Esophagus muscularis mucosa (tissue), 3 donors: ENCODE data around the gene UBE2B.

ENCODE experiments used
- POLR2A ChIP-seq: fragments of 450-650 bp; IDR thresholded peaks from one replicate; pipeline ENCODE4 v1.6.1; 2017; ENCODE audit warnings: antibody characterized with exemption, moderate library complexity, mild to moderate bottlenecking, low read depth
- TF ChIP-seq, protein P1 (sequence below), 3 experiments: fragments of 200-600 bp in 2 of 3; fragments of 450-650 bp in 1 of 3; sonication (generic) in 2 of 3; IDR thresholded peaks; one replicate each; pipeline ENCODE4 v1.5.1; 2017 to 2019; ENCODE audit warnings: antibody characterized with exemption in 3 of 3, mild to moderate bottlenecking in 2 of 3, moderate library complexity in 1 of 3

DNA sequence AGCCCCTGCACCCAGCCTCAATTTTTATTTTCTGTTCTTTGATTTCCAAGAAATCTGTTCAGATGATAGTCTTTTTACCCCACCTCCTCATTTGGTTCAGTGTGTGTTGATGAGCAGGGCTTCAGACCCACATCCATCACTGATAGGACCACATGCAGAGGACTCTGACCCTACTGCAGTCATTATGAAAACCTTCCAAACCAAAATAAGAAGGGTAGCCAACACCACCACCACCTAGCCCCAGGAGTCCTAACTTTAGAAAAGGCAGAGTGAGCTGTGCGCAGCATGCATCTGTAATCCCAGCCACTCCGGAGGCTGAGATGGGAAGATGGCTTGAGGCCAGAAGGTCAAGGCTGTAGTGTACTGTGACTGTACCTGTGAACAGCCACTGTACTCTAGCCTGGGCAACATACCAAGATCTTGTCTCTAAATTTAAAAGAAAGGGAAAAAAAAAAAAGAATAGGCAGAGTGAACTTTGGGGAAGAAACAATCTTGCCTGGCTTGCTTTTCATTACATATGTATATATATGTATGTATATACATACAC, 27.3 kb downstream of the UBE2B start:
- TF ChIP-seq, protein P1, sequence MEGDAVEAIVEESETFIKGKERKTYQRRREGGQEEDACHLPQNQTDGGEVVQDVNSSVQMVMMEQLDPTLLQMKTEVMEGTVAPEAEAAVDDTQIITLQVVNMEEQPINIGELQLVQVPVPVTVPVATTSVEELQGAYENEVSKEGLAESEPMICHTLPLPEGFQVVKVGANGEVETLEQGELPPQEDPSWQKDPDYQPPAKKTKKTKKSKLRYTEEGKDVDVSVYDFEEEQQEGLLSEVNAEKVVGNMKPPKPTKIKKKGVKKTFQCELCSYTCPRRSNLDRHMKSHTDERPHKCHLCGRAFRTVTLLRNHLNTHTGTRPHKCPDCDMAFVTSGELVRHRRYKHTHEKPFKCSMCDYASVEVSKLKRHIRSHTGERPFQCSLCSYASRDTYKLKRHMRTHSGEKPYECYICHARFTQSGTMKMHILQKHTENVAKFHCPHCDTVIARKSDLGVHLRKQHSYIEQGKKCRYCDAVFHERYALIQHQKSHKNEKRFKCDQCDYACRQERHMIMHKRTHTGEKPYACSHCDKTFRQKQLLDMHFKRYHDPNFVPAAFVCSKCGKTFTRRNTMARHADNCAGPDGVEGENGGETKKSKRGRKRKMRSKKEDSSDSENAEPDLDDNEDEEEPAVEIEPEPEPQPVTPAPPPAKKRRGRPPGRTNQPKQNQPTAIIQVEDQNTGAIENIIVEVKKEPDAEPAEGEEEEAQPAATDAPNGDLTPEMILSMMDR (IDR thresholded peaks at IDR 0.05) = no peak
- no peak for TF ChIP-seq POLR2A
